MM.1S (cell line): ENCODE data around the gene PPP1R15A.
A peak's percentile ranks its signal among the peaks of the same experiment; 100 is the strongest.

ENCODE experiments used
- DNase-seq: peaks from one replicate; pipeline ENCODE4 v3.0.0-alpha.2; 2015
- H2AFZ ChIP-seq: fragments of 300-600 bp; sonication (generic); 2 replicates; pipeline ENCODE4 v1.6.0; 2016; ENCODE audit warnings: antibody characterized with exemption, low read length
- H3F3A ChIP-seq: fragments of 300-600 bp; sonication (generic); 2 replicates; pipeline ENCODE4 v1.6.1; 2016; ENCODE audit warnings: mild to moderate bottlenecking, antibody characterized with exemption, low read length, moderate library complexity, mixed read lengths; ENCODE audit not compliant: insufficient read depth
- H3K27ac ChIP-seq: fragments of 300-600 bp; sonication (generic); 2 replicates; pipeline ENCODE4 v1.5.1; 2016; ENCODE audit warnings: mild to moderate bottlenecking, low read length
- H3K27me3 ChIP-seq: fragments of 300-600 bp; sonication (generic); replicated peaks from 2 replicates; pipeline ENCODE4 v1.6.0; 2016; ENCODE audit warnings: low read length; ENCODE audit not compliant: insufficient read depth
- H3K36me3 ChIP-seq: fragments of 300-600 bp; sonication (generic); replicated peaks from 2 replicates; pipeline ENCODE4 v1.6.1; 2016; ENCODE audit warnings: mild to moderate bottlenecking, low read length, mixed read lengths; ENCODE audit not compliant: insufficient read depth
- H3K4me1 ChIP-seq: fragments of 300-600 bp; sonication (generic); 2 replicates; pipeline ENCODE4 v1.6.1; 2016; ENCODE audit warnings: low read length, mixed read lengths
- H3K4me2 ChIP-seq: fragments of 300-600 bp; sonication (generic); 2 replicates; pipeline ENCODE4 v1.6.0; 2016; ENCODE audit warnings: low read depth, low read length
- H3K4me3 ChIP-seq: fragments of 300-600 bp; sonication (generic); 2 replicates; pipeline ENCODE4 v1.5.1; 2016; ENCODE audit warnings: low read length, mixed read lengths
- H3K79me2 ChIP-seq: fragments of 300-600 bp; sonication (generic); 2 replicates; pipeline ENCODE4 v1.6.1; 2016; ENCODE audit warnings: mixed run types, low read length, mixed read lengths
- H3K9ac ChIP-seq: fragments of 300-600 bp; sonication (generic); 2 replicates; pipeline ENCODE4 v1.6.1; 2016; ENCODE audit warnings: low read length, mixed read lengths
- H3K9me2 ChIP-seq: fragments of 300-600 bp; sonication (generic); replicated peaks from 2 replicates; pipeline ENCODE4 v1.6.1; 2016; ENCODE audit warnings: mild to moderate bottlenecking, low read length, mixed read lengths; ENCODE audit not compliant: insufficient read depth
- H3K9me3 ChIP-seq: fragments of 300-600 bp; sonication (generic); replicated peaks from 2 replicates; pipeline ENCODE4 v1.6.1; 2016; ENCODE audit warnings: mild to moderate bottlenecking, low read length, mixed read lengths; ENCODE audit not compliant: insufficient read depth
- H4K20me1 ChIP-seq: fragments of 300-600 bp; sonication (generic); 2 replicates; pipeline ENCODE4 v1.6.1; 2016; ENCODE audit warnings: mild to moderate bottlenecking, low read length, moderate library complexity, mixed read lengths; ENCODE audit not compliant: insufficient read depth
- CTCF ChIP-seq: fragments of 300-600 bp; sonication (generic); IDR thresholded peaks from 2 replicates; pipeline ENCODE4 v1.5.1; 2016; ENCODE audit warnings: antibody characterized with exemption, low read length, mixed read lengths
- EZH2 ChIP-seq: fragments of 300-600 bp; sonication (generic); optimal IDR thresholded peaks from 2 replicates; pipeline ENCODE3; 2017; ENCODE audit warnings: low read depth, mild to moderate bottlenecking, antibody characterized with exemption, low read length, mixed read lengths
- EZH2phosphoT487 ChIP-seq: fragments of 300-600 bp; sonication (generic); IDR thresholded peaks from 2 replicates; pipeline ENCODE4 v1.6.1; 2018; ENCODE audit warnings: antibody characterized with exemption, low read length

PPP1R15A gene

DNA sequence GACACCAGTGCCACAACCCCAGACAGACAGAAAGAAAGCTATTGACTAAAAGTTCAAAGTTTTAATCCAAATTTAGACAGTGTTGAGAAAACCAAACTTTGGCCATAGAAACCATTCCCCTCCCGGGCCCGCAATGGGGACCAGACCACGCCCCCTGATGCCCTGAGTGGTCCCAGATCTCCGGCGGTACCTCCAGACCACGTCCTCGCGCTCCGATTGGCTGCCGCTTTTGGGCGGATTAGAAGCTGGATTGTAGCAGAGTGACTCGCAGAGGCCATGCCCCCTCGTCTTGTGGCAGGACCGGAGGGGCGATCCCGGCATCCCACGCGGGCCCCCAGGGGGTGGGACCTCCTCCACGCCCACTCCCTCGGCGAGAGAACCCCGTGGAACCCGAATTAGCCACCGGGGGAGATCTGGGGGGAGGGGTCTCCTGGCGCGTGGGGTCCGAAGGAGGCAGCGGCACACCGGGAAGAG, 35.1 kb upstream of the PPP1R15A start:
- Histone ChIP-seq H3K27me3 (peaks cover 8% of the 10 kb centered on the region; the same call in 1 of the 2 replicates), H3F3A (0 out of 2 replicates have a peak, but pooled peaks cover 3% of the 10 kb centered on the region), H3K9ac (no peak overlapping the region; the same call in 1 of the 2 replicates), H3K4me2 (peak overlapping the region; percentile 87), H2AFZ (peak overlapping the region; percentile 71), H3K36me3 (no peaks in the 10 kb centered on the region), H3K79me2 (no peaks in the 10 kb centered on the region), H3K9me3 (no peaks in the 10 kb centered on the region), H3K4me1 (no peaks in the 10 kb centered on the region), H3K27ac (no peak overlapping the region), H3K4me3 (peak overlapping the region; percentile 56), H3K9me2 (no peaks in the 10 kb centered on the region), H4K20me1 (no peaks in the 10 kb centered on the region)
- peak; percentile 40 for DNase-seq
- no peak for TF ChIP-seq EZH2
- TF ChIP-seq EZH2phosphoT487 = no peak
- no peak for TF ChIP-seq CTCF

DNA sequence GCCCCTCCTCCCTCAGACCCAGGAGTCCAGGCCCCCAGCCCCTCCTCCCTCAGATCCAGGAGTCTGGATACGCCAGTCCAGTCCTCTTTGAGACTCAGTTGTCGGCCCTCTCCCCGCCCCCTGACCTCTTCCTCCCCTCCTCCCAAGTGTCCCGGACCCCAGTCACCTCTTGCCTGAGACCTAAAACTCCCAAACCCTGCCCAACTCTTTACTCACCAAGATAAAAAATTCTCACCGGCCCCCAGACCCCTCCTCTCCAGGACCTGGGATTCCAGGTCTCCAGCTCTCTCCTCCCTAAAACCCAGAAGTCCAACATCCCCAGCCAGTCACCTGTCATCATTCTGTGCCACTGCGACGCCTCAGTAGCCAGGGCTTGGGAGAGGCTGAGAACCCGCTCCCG, 34.5 kb upstream of the PPP1R15A start:
- no peaks in the 10 kb centered on the region for H3K79me2 ChIP-seq
- TF ChIP-seq CTCF = no peak
- TF ChIP-seq EZH2phosphoT487 = no peak
- no peak for TF ChIP-seq EZH2

GRCh38 chr19:48841047-48841446, 31.2 kb upstream of the PPP1R15A start:
- Histone ChIP-seq H3K9ac (no peak overlapping the region), H3K4me1 (no peaks in the 10 kb centered on the region), H3K79me2 (no peaks in the 10 kb centered on the region), H3K4me3 (no peak overlapping the region), H4K20me1 (no peaks in the 10 kb centered on the region), H2AFZ (no peak overlapping the region), H3K9me2 (no peaks in the 10 kb centered on the region), H3K36me3 (no peaks in the 10 kb centered on the region), H3K27ac (no peak overlapping the region), H3K4me2 (no peak overlapping the region), H3F3A (0 out of 2 replicates have a peak, but pooled peaks cover 3% of the 10 kb centered on the region), H3K9me3 (no peaks in the 10 kb centered on the region), H3K27me3 (peaks cover 8% of the 10 kb centered on the region; the same call in 1 of the 2 replicates)
- DNase-seq = no peak
- no peak for TF ChIP-seq EZH2phosphoT487
- no peak for TF ChIP-seq CTCF

More for the DNA sequence above, 34.5 kb upstream of the PPP1R15A start:
- DNase-seq = no peak
- Histone ChIP-seq H4K20me1 (no peaks in the 10 kb centered on the region), H3K9ac (no peak overlapping the region), H3K4me2 (no peak overlapping the region), H3K9me2 (no peaks in the 10 kb centered on the region), H3K4me1 (no peaks in the 10 kb centered on the region), H3K27ac (no peak overlapping the region), H3K36me3 (no peaks in the 10 kb centered on the region), H3K9me3 (no peaks in the 10 kb centered on the region), H2AFZ (no peak overlapping the region), H3F3A (0 out of 2 replicates have a peak, but pooled peaks cover 3% of the 10 kb centered on the region), H3K4me3 (no peak overlapping the region), H3K27me3 (peaks cover 8% of the 10 kb centered on the region; the same call in 1 of the 2 replicates)
